Fibroblast of skin of left biceps (primary cell): ENCODE data around the gene PPP2R2C.

Experiments used
- DNase-seq, 2 experiments: peaks; one replicate each; pipeline ENCODE4 v3.0.0-alpha.2; 2013; ENCODE audit warnings: low read depth in 2 of 2

Gene PPP2R2C

DNA sequence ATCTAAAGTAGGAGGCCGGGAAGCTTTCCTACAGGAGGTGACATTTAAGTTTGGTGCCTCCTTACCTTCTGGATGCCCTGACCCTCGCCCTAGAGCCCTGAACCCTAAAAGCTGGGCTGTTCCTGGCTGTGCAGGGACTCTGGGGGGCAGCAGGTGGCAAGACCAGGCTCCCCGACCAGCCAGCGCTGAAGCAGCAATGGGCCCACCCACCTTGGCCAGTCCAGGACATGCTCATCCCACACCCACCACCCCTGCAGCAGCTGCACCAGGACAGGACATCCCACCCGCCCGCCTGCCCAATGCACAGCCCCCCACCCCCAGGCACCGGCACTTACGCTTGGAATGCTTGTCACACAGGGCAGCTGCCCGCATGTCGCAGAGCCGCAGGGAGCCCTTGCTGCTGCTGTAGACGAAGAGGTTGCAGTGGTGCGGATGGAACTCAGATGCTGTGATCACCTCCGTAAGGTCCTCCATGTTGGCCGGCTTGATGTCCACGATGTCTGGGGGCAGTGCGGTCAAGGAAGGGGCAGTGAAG is 124.8 kb downstream of the PPP2R2C start:
- DNase-seq, result no peak

DNA sequence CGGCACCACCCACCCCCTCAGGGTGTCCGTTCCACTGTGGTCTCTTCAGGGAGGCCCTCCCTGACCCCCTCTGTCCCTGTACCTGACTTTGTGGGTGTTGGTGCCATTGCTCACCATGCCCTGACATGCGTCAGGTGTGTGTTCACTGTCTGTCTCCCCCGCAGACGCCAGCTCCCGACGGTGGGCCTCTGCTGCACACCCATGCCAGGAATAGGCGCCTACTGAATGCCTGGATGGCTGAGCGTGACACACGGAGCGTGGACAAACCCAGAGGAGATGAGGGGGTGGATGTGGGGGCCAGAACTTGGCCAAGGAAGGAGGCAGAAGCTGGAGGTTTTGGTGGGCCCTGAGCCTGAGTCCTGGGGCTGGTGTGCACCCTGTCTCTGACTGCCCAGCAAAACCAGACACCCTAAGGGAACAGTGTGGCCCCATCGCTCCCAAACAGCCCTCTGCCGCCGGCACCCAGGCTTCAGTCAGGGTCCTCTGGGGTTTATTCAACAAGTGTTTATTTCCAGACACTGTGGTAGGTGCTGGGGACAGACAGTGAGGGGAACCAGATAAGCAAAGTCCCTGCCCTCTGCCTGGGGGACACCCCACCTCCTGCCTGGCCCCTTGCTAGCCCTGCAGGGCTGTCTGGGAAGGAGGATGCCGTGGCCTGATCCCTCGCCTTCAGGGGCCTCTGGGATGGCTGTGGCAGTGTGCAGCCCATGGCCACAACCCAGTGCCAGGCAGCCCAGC is 125.9 kb downstream of the PPP2R2C start:
- no peak for DNase-seq

DNA sequence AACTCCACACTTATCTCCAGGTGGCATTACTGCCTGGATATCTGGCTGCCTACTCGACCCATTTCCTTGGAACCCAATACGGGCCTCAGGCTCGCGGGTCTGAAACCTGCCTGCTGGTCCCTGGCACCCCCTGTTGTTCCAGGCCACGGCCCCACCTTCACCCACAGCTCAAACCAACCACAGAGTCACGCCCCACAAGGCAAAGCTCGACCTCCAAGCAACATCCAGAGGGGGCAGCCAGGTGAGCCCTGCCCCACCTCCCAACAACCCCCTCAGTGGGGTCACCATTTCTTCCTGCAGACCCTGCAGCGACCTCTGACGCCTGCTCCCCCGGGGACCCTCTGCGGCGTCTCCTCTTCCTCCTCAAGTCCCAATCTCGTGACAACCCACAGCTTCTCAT is 126.5 kb downstream of the PPP2R2C start:
- no peak for DNase-seq

DNA sequence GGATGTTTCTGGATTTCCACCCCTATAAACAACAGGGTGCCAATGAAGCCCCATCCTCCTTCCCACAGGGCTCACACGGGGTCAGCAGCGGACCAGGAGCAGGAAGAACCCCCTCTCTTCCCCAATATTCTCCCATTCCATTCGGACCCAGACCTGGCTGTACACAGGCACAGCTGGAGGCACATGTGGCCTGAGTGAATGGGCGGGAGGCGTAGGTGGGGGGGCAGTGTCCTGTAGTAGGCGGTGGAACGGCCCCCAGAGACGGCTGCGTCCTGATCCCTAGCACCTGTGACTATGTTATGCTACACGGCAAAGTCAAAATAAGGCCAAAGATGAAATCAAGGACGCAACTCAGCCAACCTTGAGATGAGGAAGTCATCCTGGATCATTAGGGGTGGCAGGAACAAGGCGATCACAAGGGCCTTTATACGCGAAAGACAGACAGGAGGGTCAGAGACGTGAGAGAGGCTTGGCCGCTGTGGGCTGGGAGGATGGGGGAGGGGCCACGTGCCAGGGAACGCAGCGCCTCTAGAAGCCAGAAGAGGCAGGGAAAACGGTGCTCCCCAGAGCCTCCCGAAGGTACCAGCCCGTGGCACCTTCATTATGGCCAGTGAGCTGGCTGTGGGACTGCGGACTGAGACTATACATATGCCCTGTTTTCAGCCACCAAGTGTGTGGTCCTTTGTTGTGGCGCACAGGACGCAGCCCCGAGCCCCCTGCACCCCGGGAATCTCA is 127.2 kb downstream of the PPP2R2C start:
- no peak for DNase-seq

DNA sequence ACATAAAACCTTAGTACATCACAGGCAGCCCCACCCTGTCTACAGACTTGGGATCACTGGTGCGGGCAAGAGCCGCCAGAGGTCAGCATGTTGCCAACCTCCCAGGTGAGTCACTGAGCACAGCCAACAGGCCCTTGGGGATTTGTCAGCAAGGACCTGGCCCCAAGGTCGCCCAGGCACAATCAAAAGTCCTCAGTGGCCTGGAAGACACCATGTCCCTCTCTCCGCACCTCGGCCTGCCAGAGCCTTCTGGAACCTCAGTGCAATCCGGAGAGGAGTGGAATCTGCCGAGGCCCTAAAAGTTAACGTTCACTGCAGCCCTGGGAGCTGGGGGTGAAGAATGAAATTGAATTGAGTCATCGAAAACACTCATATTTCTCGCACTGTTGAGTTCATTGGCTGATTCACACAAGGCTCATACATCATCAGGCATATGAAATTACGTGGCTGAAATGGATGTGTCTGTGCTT is 128.4 kb downstream of the PPP2R2C start:
- DNase-seq, result peak; percentile 15 to 21

DNA sequence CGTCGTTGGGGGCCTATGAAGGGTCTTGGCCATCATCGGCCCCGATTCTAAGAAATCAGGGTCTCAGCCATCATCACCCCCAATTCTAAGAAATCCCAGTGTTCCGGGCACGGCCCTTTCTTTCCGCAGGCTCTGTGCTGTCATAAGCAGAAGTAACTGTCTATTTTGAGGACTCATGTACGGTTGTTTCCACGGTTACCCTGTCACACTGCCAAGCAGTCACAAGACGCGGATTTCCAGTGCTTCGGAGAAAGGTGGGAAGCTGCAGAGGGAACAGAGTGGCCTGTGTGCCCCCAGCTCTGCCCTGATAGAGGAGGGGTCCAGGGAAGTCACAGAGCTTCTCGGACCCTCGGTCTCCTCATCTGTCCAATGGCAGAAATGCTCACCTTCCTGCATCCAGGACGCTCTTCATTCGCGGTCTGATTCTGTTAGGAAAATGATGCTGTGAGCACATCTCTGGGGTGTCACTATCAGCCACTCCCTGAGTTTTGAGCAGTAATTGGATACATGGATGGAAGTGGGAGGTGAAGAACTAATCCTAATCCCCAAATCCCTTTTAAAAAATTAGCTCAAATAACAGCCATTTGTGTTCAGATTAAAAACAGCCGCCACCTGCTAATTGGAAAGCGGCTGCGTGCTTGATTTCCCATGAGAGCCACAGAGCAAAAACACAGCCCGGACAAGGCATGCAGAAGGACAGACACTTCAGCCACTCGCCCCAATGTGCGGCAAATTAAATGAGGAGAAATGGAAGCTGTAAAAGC is 129.7 kb downstream of the PPP2R2C start:
- DNase-seq, result no peak

DNA sequence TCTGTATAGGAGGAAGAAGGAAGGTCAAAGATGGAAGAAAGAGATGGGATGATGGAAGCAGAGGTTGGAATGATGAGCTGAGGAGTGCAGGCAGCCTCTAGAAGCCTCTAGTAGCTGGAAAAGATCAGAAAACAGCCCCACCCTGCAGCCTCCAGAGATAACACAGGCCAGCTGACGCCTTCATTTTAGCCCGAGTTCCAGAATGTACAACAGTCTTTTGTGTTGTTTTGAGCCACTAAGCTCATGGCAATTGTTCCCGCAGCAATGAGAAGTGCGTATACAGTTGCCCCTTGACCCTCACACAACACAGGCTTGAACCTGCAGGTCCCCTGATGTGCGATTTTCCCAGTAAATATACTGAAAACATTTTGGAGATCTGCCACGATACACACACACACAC is 130.7 kb downstream of the PPP2R2C start:
- DNase-seq, result no peak

DNA sequence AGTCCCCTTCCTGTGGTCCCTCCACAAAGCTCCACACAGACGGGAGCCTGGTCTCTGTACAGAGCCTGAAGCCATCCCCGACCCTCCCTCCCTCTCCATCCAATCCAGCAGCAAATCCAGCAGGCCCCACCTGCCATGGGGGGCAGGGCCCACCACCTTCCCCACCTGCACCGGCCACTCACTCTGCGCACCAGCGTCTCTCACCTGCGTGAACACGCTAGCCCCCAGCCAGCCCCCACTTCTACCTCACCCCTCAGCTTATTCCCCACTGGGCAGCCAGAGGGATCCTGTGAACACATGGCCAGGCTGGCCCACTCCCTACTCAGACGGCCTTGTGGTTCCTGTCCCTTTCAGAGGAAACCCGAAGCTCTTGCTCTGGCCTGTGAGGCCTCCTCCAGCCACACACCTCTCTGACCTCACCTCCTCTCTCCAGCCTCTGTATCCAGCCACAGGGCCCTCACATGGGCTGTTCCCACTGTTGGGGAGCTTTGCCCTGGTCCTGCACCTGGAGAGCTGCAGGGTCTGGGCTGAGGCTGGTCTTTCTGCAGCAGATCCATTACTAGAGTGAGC is 131.9 kb downstream of the PPP2R2C start:
- DNase-seq, result no peak

DNA sequence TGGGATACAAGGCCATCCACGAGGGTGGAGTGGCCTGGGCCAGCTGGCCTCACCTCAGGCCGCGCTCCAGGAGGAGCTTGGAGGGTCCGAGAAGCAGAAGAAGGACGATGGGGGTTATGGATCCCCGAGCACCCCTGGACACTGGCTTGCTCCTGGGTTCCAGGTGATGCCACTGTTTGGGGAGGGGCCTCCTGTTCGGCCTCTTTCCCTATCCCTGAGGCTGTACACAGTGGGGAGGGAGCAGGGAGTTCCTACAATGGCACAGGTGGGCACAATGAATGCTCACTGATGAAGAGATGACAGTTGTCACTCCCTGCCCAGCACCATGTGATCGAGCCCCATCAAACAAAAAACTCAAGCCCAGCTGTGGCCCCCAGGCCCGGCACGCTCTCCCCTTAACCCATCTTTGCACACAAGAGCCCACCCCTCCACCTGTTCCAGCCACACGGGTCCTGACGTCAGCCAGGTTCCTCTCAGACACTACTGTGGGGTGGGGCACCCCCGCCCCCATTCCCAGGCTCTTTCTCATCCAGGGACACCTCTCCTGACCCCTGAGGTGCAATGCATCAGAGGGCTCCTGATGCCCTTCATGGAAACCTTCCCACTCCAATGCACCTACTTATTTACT is 132.5 kb downstream of the PPP2R2C start:
- no peak for DNase-seq

DNA sequence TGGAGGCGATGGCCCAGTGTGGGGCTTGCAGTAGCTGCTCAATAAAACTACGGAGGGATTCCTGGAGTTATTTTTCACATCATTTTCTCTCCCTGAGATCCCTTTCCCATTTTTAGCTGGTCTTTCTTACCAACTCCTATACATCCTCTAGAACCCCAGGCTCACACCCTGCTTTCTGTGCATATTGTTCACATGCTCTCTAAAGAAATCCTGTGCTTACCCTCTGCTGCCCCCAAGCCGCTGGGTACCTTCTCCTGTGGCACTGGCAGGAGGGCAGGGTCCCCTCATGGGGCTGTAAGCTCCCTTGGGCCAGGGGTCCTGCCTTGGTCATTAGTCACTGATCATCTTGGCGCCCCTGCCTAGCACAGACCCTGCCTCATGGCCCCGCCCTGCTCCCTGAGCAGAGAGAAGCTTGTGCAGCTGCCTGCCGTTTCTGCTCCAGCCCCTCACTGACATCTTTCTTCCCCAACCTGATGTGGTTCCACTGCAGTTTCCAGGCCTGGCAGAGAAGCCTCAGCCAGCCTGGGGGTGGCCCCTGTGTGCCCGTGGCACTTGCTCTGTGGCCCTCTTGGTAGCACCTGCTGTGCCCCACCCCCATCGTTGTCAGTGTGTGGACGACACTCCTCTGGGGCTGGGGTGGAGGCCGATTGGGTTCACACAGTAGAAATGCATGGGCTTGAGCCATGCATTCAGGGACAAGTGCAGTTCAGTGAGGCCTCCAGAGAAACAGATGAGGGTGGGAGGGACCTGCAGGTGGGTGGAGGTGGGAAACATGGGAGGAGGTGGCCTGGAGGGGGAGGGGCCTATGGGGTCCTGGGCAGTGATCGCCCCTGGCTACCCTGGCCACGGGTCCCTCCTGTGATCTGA is 133.2 kb downstream of the PPP2R2C start:
- no peak for DNase-seq

DNA sequence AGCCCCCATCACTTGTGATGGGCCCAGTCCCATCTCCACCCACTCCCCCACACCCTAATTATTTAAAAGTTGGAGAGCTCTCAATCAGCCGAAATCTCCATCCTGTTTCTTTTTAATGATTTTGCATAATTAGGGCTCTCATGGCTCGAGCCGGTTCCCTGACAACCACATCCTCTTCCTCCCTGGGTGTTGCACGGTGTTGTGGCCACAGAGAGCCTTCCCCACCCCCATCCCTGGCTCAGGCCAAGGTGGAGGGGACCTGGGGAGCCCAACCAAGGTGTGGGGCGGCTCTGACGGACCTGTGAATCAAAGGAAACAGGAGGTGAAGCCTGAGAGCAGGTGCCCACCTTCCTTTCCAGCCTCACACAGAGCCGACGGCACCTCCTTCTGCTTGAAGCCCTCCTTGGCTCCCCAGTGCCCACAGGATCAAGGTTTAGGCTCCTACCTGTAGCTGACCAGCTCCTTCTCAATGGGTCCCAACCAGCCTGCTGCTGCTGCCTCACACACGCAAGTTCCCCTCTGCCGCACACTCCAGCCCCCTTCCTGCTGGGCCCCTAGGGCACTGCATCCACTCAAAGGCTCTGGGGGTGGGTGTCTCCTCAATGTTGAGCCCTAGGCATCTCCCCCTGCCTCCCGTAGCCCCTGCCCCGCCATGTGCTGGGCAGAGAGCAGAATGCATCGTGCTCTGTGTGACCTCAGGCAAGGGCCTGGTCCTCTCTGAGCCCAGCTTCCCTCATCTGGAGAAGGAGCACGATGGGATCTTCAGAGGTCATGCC is 134.1 kb downstream of the PPP2R2C start:
- DNase-seq, result no peak

DNA sequence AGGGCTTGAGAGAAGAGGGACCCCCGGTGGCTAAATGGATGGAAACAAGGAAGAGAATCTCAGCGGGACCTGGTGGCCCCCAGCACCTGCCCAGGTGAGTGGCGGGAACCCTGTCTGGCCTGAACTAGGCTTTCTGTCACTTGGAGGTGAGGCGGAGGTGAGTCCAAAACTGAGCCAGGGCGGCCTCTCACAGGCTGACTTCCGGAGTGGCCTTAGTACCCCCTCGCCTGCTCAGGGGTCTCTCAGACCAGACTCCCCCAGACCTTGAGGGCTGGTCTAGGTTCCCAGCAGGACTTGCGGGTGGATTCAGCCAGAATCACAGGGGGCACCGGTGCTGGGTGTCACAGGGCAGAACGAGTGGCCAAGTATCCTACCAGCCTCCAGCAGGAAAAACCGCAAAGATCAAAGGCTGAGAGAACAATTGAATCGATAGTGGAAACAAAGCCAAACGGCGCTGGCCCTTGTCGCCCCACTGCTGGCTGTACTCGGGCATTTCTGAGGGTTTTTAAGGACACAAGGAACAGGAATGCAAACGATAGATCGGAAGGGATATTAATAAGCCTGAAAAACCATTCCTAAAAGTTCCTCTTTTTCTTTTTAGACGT is 135.0 kb downstream of the PPP2R2C start:
- DNase-seq, result no peak

DNA sequence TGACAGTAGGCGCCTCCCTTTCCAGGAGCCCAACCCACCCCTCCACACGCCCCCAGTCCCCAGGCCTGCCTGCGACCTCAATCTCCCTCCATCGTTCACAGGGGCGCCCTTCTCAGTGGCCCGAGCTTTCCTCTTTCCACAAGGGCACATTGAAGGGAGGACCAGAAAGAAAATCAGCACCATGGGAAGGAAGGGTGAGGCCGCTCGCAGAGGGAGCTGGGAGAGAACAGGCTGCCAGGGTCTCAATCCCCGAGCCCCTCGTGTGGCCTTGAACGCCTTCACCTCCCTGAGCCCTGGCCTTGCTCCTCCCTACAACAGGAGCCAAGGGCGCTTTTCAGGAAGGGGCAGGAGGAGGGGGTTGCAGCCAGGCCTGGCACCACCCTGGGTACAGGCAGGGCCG is 136.2 kb downstream of the PPP2R2C start:
- DNase-seq, result no peak

DNA sequence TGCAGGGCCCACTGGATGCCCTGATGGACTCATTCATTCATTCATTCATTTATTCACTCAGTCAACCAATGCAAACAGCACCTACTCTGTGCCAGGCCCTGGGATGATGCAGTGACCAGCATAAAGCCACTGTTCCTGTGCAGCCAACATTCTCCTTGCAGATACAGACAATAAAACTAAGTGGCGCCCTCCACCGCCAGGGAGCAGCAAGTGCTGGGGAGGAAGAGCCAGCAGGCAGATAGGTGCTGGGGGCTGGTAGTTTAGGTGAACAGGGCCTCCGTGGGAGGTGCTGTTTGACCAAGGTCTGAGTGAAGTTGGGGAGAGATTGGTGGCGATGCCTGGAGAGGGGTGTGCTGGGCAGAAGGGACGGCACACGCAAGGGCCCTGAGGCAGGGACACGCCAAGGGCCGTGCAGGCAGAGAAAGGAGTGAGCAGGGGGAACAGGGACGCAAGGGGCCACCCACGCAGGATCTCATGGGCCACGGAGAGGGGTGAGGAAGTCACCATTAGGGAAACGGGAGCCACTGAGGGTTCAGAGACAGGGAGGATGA is 137.3 kb downstream of the PPP2R2C start:
- DNase-seq, result no peak

DNA sequence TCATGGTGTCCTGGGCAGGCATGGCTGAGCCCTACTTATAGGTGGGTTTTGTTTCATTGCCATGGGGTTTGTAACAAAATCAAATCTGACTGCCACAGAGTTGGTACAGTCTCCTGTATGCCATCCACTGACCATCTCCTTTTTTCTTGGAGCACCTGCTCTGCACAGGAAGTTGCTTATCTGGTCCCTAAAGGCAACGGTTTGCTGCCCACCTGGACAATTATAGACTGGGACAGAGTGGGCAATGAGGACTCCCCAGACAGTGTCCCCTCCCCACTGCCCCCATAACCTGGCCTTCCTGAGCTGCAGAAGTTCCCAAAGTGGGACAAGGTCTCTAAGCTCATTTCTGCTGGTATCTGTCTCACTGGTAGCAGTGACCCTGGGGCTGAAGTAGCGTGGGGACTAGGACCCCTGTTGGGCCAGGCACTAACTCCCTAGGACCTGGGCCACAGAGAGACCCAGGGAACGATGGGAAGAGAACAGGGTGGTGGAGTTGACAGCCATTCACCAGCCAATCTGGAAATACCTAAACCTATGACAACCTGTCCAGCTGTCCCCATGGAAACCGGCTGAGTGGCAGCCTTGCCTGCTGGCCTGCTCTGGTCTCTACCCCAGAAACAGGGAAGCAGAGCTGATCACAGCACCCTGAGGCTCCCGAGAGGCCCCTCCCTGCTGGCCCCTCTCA is 138.1 kb downstream of the PPP2R2C start:
- DNase-seq, result no peak

DNA sequence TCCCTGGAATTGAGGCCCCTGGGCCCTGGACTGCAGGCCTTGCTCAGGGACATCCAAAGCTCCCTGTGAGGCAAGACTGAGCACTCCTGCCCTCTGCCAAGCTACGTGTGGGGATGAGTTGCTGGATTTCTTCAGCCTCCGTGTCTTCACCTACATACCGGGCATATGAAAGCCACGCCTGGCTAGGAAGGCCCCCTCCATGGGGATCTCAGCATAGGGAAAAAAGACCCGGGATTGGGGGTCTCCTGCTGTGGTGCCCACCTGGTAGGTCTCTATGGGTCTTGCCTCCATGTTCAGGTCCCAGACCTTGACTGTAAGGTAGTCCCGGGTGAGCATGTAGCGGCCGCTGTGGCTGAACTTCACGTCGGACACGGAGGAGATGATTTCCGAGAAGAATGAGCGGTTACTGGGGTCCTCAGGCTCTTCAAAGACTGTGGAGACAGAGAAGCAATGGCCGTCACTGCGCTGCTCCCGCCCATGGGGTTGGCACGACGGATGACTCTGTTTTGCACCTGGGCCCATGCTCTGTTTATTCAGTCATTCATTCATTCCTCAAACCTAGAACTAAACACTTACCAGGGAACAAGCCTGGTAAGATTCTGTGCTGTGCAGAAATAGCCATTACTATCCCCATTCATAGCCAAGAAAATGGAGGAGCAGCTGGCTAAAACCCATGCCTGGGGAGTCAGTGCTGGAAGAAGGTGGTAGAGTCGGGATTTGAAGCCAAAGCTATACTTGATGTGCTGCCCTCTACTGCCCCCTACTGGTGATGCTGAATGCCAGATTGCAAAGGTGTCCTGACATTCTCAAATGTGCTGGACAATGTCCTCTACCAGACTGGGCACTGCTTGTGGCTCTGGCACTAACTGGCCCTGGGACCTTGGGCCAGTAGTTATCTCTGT is 138.9 kb downstream of the PPP2R2C start:
- DNase-seq, result no peak

DNA sequence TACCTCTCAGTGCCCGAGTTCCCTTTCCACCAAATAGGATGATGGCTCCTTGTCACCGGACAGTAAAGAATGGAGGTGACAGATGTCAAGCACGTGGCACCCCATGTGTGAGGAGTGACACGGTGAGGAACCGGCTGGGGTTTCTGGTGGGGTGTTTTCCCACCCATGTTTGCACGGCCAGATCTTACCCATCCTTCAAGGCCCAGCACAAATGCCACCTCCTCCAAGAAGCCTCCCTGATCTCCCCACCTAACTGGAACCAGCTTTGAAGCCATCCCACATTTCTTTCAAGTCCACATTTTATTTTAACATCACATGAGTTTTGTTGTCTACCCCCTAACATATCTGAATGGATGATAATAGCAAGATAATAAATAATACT is 139.8 kb downstream of the PPP2R2C start:
- no peak for DNase-seq
